ENCODE data around the gene NEAT1.

Gene NEAT1

GRCh38 chr11:65426839-65427690 lies 4.5 kb downstream of the NEAT1 start:
- CTCF ChIA-PET, result interaction anchor here (0.6 to 1.7 kb wide), 2 partner anchors 8 to 26 kb away, joined by 3 read pairs; no protein-coding TSS in a partner anchor
- peaks cover 25% of the 10 kb centered on the region for H3K27me3 Mint-ChIP-seq
- peak; percentile 48 for DNase-seq
- peak overlapping the region; percentile 97 for H3K27ac Mint-ChIP-seq
- peaks cover 58% of the 10 kb centered on the region for H3K4me1 Mint-ChIP-seq
- peaks cover 81% of the 10 kb centered on the region for H3K36me3 Mint-ChIP-seq
- peak overlapping the region; percentile 87 for H3K4me3 Mint-ChIP-seq
- H3K9me3 Mint-ChIP-seq, result no peaks in the 10 kb centered on the region

GRCh38 chr11:65427691-65428577 lies 5.3 kb downstream of the NEAT1 start:
- Mint-ChIP-seq H3K27me3 (peaks cover 16% of the 10 kb centered on the region), H3K9me3 (no peaks in the 10 kb centered on the region), H3K4me3 (peak overlapping the region; percentile 87), H3K27ac (peak overlapping the region; percentile 97), H3K36me3 (peaks cover 80% of the 10 kb centered on the region), H3K4me1 (peaks cover 66% of the 10 kb centered on the region)
- CTCF ChIA-PET, result interaction anchor here (0.6 to 1.7 kb wide), 3 partner anchors 9 to 69 kb away, joined by 3 to 5 read pairs (median 3); no protein-coding TSS in a partner anchor
- peak; percentile 50 for DNase-seq

- Mint-ChIP-seq H3K4me3 (peak overlapping the region; percentile 87), H3K4me1 (peaks cover 71% of the 10 kb centered on the region), H3K9me3 (no peaks in the 10 kb centered on the region), H3K36me3 (peaks cover 78% of the 10 kb centered on the region), H3K27ac (peak overlapping the region; percentile 97), H3K27me3 (peaks cover 9% of the 10 kb centered on the region)
- no peak for DNase-seq
- CTCF ChIA-PET, result interaction anchor here (1.7 kb wide), 2 partner anchors 9 to 69 kb away, joined by 3 to 5 read pairs; no protein-coding TSS in a partner anchor
Observed at GRCh38 chr11:65428578-65429067, 6.0 kb downstream of the NEAT1 start.

GRCh38 chr11:65429068-65429681 lies 6.6 kb downstream of the NEAT1 start:
- CTCF ChIA-PET, result interaction anchor here (1.1 to 1.7 kb wide), 3 partner anchors 10 to 68 kb away, joined by 3 to 6 read pairs (median 5); no protein-coding TSS in a partner anchor
- DNase-seq, result peak; percentile 34
- Mint-ChIP-seq H3K4me1 (peaks cover 74% of the 10 kb centered on the region), H3K27me3 (peaks cover 5% of the 10 kb centered on the region), H3K27ac (peak overlapping the region; percentile 97), H3K9me3 (no peaks in the 10 kb centered on the region), H3K4me3 (peak overlapping the region; percentile 87), H3K36me3 (peaks cover 76% of the 10 kb centered on the region)

GRCh38 chr11:65429724-65430405 lies 7.3 kb downstream of the NEAT1 start:
- peak; percentile 68 for DNase-seq

GRCh38 chr11:65430406-65431217 lies 8.0 kb downstream of the NEAT1 start:
- Mint-ChIP-seq H3K4me1 (peaks cover 88% of the 10 kb centered on the region), H3K36me3 (peaks cover 75% of the 10 kb centered on the region), H3K4me3 (peak overlapping the region; percentile 87), H3K9me3 (no peaks in the 10 kb centered on the region), H3K27me3 (no peaks in the 10 kb centered on the region), H3K27ac (peak overlapping the region; percentile 97)
- peak; percentile 38 for DNase-seq
- CTCF ChIA-PET, result interaction anchor here (0.8 to 1.3 kb wide), 7 partner anchors 10 to 79 kb away, joined by 3 to 6 read pairs (median 3); no protein-coding TSS in a partner anchor

More at GRCh38 chr11:65429724-65430405, 7.3 kb downstream of the NEAT1 start:
- Mint-ChIP-seq H3K9me3 (no peaks in the 10 kb centered on the region), H3K27ac (peak overlapping the region; percentile 97), H3K36me3 (peaks cover 76% of the 10 kb centered on the region), H3K4me3 (peak overlapping the region; percentile 87), H3K27me3 (peaks cover 5% of the 10 kb centered on the region), H3K4me1 (peaks cover 81% of the 10 kb centered on the region)
- CTCF ChIA-PET, result interaction anchor here (0.8 to 1.3 kb wide), 7 partner anchors 10 to 79 kb away, joined by 3 to 6 read pairs (median 3); no protein-coding TSS in a partner anchor

- H3K27ac Mint-ChIP-seq, result peak overlapping the region; percentile 88
- peaks cover 75% of the 10 kb centered on the region for H3K36me3 Mint-ChIP-seq
- peaks cover 92% of the 10 kb centered on the region for H3K4me1 Mint-ChIP-seq
- no peaks in the 10 kb centered on the region for H3K9me3 Mint-ChIP-seq
- CTCF ChIA-PET, result interaction anchor here (1.0 to 1.4 kb wide), 2 partner anchors 14 to 33 kb away, joined by 3 to 8 read pairs; no protein-coding TSS in a partner anchor
- H3K4me3 Mint-ChIP-seq, result peak overlapping the region; percentile 32
- H3K27me3 Mint-ChIP-seq, result no peaks in the 10 kb centered on the region
- peak; percentile 50 for DNase-seq
Observed at GRCh38 chr11:65431451-65432099, 9.0 kb downstream of the NEAT1 start.

GRCh38 chr11:65432100-65432650 lies 9.6 kb downstream of the NEAT1 start:
- peak overlapping the region; percentile 88 for H3K27ac Mint-ChIP-seq
- no peak for DNase-seq
- H3K4me1 Mint-ChIP-seq, result peaks cover 90% of the 10 kb centered on the region
- peak overlapping the region; percentile 25 for H3K4me3 Mint-ChIP-seq
- peaks cover 73% of the 10 kb centered on the region for H3K36me3 Mint-ChIP-seq
- CTCF ChIA-PET, result interaction anchor here (0.6 to 1.4 kb wide), 6 partner anchors 12 to 74 kb away, joined by 3 to 8 read pairs (median 5); no protein-coding TSS in a partner anchor
- H3K9me3 Mint-ChIP-seq, result no peaks in the 10 kb centered on the region
- no peaks in the 10 kb centered on the region for H3K27me3 Mint-ChIP-seq

GRCh38 chr11:65432686-65433582 lies 10.3 kb downstream of the NEAT1 start:
- Mint-ChIP-seq H3K4me3 (no peak overlapping the region), H3K27ac (peak overlapping the region; percentile 75), H3K27me3 (no peaks in the 10 kb centered on the region), H3K9me3 (no peaks in the 10 kb centered on the region), H3K4me1 (peaks cover 87% of the 10 kb centered on the region), H3K36me3 (peaks cover 72% of the 10 kb centered on the region)
- no peak for DNase-seq
- CTCF ChIA-PET, result interaction anchor here (0.6 to 1.4 kb wide), 6 partner anchors 12 to 73 kb away, joined by 3 to 8 read pairs (median 5); no protein-coding TSS in a partner anchor

GRCh38 chr11:65433657-65434056 lies 11.1 kb downstream of the NEAT1 start:
- Mint-ChIP-seq H3K27me3 (no peaks in the 10 kb centered on the region), H3K36me3 (peaks cover 71% of the 10 kb centered on the region), H3K4me1 (peaks cover 84% of the 10 kb centered on the region), H3K9me3 (no peaks in the 10 kb centered on the region), H3K4me3 (no peak overlapping the region), H3K27ac (peak overlapping the region; percentile 75)
- DNase-seq, result no peak
- CTCF ChIA-PET, result interaction anchor here (0.7 kb wide), 1 partner anchor 18 kb away, joined by 3 read pairs; no protein-coding TSS in a partner anchor

Measured in activated naive CD4-positive, alpha-beta T cell treated with anti-CD3 and anti-CD28 coated beads, Interleukin-2, amount 10 ng/mL, durations not matched to agents 7 days and 5 days (primary cell).